MM.1S (cell line): ENCODE data around the gene SGPL1.

Experiments used
- DNase-seq: peaks from one replicate; pipeline ENCODE4 v3.0.0-alpha.2; 2015
- H2AFZ ChIP-seq: fragments of 300-600 bp; sonication (generic); 2 replicates; pipeline ENCODE4 v1.6.0; 2016; ENCODE audit warnings: antibody characterized with exemption, low read length
- H3F3A ChIP-seq: fragments of 300-600 bp; sonication (generic); 2 replicates; pipeline ENCODE4 v1.6.1; 2016; ENCODE audit warnings: mild to moderate bottlenecking, antibody characterized with exemption, low read length, moderate library complexity, mixed read lengths; ENCODE audit not compliant: insufficient read depth
- H3K27ac ChIP-seq: fragments of 300-600 bp; sonication (generic); 2 replicates; pipeline ENCODE4 v1.5.1; 2016; ENCODE audit warnings: mild to moderate bottlenecking, low read length
- H3K27me3 ChIP-seq: fragments of 300-600 bp; sonication (generic); replicated peaks from 2 replicates; pipeline ENCODE4 v1.6.0; 2016; ENCODE audit warnings: low read length; ENCODE audit not compliant: insufficient read depth
- H3K36me3 ChIP-seq: fragments of 300-600 bp; sonication (generic); replicated peaks from 2 replicates; pipeline ENCODE4 v1.6.1; 2016; ENCODE audit warnings: mild to moderate bottlenecking, low read length, mixed read lengths; ENCODE audit not compliant: insufficient read depth
- H3K4me1 ChIP-seq: fragments of 300-600 bp; sonication (generic); 2 replicates; pipeline ENCODE4 v1.6.1; 2016; ENCODE audit warnings: low read length, mixed read lengths
- H3K4me2 ChIP-seq: fragments of 300-600 bp; sonication (generic); 2 replicates; pipeline ENCODE4 v1.6.0; 2016; ENCODE audit warnings: low read depth, low read length
- H3K4me3 ChIP-seq: fragments of 300-600 bp; sonication (generic); 2 replicates; pipeline ENCODE4 v1.5.1; 2016; ENCODE audit warnings: low read length, mixed read lengths
- H3K79me2 ChIP-seq: fragments of 300-600 bp; sonication (generic); 2 replicates; pipeline ENCODE4 v1.6.1; 2016; ENCODE audit warnings: mixed run types, low read length, mixed read lengths
- H3K9ac ChIP-seq: fragments of 300-600 bp; sonication (generic); 2 replicates; pipeline ENCODE4 v1.6.1; 2016; ENCODE audit warnings: low read length, mixed read lengths
- H3K9me2 ChIP-seq: fragments of 300-600 bp; sonication (generic); replicated peaks from 2 replicates; pipeline ENCODE4 v1.6.1; 2016; ENCODE audit warnings: mild to moderate bottlenecking, low read length, mixed read lengths; ENCODE audit not compliant: insufficient read depth
- H3K9me3 ChIP-seq: fragments of 300-600 bp; sonication (generic); replicated peaks from 2 replicates; pipeline ENCODE4 v1.6.1; 2016; ENCODE audit warnings: mild to moderate bottlenecking, low read length, mixed read lengths; ENCODE audit not compliant: insufficient read depth
- H4K20me1 ChIP-seq: fragments of 300-600 bp; sonication (generic); 2 replicates; pipeline ENCODE4 v1.6.1; 2016; ENCODE audit warnings: mild to moderate bottlenecking, low read length, moderate library complexity, mixed read lengths; ENCODE audit not compliant: insufficient read depth
- EZH2 ChIP-seq: fragments of 300-600 bp; sonication (generic); optimal IDR thresholded peaks from 2 replicates; pipeline ENCODE3; 2017; ENCODE audit warnings: low read depth, mild to moderate bottlenecking, antibody characterized with exemption, low read length, mixed read lengths
- EZH2phosphoT487 ChIP-seq: fragments of 300-600 bp; sonication (generic); IDR thresholded peaks from 2 replicates; pipeline ENCODE4 v1.6.1; 2018; ENCODE audit warnings: antibody characterized with exemption, low read length
- TF ChIP-seq, protein P1 (sequence below): fragments of 300-600 bp; sonication (generic); IDR thresholded peaks from 2 replicates; pipeline ENCODE4 v1.5.1; 2016; ENCODE audit warnings: antibody characterized with exemption, low read length, mixed read lengths

SGPL1 gene

DNA sequence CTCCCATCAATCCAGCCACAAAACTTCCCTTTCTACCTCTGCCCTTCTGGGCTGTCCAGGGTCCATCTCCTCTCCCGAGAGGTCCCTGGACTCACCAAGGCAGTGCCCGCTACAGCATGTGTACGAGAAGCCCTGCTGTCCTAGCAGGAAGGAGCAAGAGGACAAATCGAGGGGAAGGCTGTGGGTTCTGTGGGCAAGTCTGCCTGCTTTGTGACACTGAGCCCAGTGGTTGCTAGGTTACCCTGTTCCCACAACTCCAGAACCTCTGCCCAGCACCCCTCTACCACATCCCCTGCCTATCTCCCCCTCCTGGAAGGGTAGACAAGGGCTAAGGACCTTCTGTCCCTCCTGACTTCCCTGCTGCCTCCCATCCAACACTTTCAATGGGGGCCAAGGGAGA, 30.6 kb upstream of the SGPL1 start, which contains the start of gene TBATA:
TSS of gene TBATA (minus strand) at position 188 of the 400 bp plus-strand sequence. CDS start 1,998 bp downstream, outside the sequence.
- Histone ChIP-seq H3K36me3 (no peaks in the 10 kb centered on the region), H3K9ac (no peak within 1 kb of the TSS), H3K27ac (no peak within 1 kb of the TSS), H3K27me3 (no peaks in the 10 kb centered on the region), H3F3A (no peaks in the 10 kb centered on the region), H3K9me2 (no peaks in the 10 kb centered on the region), H2AFZ (no peak within 1 kb of the TSS), H3K4me2 (no peak within 1 kb of the TSS), H3K79me2 (no peaks in the 10 kb centered on the region), H4K20me1 (no peaks in the 10 kb centered on the region), H3K4me3 (no peak within 1 kb of the TSS), H3K9me3 (no peaks in the 10 kb centered on the region), H3K4me1 (no peaks in the 10 kb centered on the region)
- no peak for DNase-seq
- TF ChIP-seq, protein P1, sequence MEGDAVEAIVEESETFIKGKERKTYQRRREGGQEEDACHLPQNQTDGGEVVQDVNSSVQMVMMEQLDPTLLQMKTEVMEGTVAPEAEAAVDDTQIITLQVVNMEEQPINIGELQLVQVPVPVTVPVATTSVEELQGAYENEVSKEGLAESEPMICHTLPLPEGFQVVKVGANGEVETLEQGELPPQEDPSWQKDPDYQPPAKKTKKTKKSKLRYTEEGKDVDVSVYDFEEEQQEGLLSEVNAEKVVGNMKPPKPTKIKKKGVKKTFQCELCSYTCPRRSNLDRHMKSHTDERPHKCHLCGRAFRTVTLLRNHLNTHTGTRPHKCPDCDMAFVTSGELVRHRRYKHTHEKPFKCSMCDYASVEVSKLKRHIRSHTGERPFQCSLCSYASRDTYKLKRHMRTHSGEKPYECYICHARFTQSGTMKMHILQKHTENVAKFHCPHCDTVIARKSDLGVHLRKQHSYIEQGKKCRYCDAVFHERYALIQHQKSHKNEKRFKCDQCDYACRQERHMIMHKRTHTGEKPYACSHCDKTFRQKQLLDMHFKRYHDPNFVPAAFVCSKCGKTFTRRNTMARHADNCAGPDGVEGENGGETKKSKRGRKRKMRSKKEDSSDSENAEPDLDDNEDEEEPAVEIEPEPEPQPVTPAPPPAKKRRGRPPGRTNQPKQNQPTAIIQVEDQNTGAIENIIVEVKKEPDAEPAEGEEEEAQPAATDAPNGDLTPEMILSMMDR = no peak
- TF ChIP-seq EZH2 (no peak), EZH2phosphoT487 (no peak)

DNA sequence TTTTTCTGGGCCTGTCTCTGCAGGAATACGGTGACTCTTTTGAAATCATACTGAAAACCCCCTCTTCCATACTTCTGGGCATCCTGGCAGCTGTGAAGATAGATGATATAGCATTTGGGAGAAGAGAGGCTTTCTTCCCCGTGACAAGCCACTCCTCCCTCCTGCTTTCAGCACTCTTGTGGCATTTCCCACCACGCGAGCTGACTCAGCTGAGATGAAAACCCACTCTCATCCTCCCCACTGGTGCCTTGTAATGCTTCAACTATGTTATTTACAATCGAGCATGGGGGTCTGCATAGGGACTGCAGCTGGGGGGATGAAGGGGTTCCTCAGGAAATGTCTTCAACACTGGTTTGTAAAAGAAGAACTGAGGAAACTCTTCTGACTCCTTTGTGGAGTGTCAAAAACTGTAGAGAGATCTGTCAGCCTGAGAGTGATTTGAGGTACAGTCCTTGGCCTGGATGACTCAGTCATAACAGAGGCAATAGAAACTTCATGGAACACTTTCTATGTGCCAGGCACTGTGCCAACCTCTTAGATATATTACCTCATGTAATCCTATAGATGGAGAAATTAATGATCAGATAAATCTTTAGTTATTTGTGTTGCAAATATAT, 28.8 kb upstream of the SGPL1 start:
- H3K9me2 ChIP-seq = no peaks in the 10 kb centered on the region
- no peaks in the 10 kb centered on the region for H3K36me3 ChIP-seq
- DNase-seq = no peak
- TF ChIP-seq EZH2phosphoT487 (no peak), EZH2 (no peak)
- TF ChIP-seq, protein P1 = no peak
- H3K4me2 ChIP-seq = no peak overlapping the region
- no peaks in the 10 kb centered on the region for H3K9me3 ChIP-seq
- H3K4me1 ChIP-seq = no peaks in the 10 kb centered on the region
- H3K27ac ChIP-seq = no peak overlapping the region
- no peaks in the 10 kb centered on the region for H3F3A ChIP-seq
- H3K4me3 ChIP-seq = no peak overlapping the region
- no peaks in the 10 kb centered on the region for H3K27me3 ChIP-seq
- H4K20me1 ChIP-seq = no peaks in the 10 kb centered on the region
- H3K79me2 ChIP-seq = no peaks in the 10 kb centered on the region
- no peak overlapping the region for H3K9ac ChIP-seq
- no peak overlapping the region for H2AFZ ChIP-seq

DNA sequence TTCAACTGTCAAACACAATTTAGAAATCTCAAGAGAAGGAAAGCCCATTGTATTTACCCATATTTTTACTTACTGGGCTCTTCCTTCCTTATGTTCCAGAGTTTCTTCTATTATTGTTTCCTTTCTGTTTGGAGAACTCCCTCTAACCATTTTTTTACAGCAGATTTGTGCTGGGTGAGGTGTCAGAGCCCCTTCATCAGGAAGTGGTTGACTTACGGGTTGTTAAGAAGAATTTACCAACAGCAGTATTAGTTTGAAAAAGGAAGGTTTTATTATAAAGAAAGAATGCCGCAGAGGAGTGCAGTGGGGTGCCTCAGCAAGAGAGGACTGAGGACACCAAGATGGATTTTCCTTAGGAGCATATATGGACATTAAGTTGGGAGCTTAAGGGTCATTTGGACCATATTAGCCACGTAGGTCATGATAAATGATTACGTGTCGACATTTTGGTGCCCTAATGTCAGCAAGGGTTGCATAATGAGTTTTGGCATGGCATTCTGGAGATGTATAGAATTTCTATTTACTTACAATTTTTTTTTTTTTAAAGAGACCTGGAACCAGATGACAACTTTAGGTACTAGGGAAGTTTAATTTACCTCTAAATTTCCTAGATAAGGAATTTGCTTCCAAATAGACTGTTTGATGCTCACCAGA, 24.2 kb upstream of the SGPL1 start:
- H3K9ac ChIP-seq = no peak overlapping the region

More for the DNA sequence above, 24.2 kb upstream of the SGPL1 start:
- Histone ChIP-seq H3K9me3 (no peaks in the 10 kb centered on the region), H3F3A (no peaks in the 10 kb centered on the region), H3K4me1 (no peaks in the 10 kb centered on the region), H4K20me1 (no peaks in the 10 kb centered on the region), H3K4me2 (no peak overlapping the region), H3K36me3 (no peaks in the 10 kb centered on the region), H3K27ac (no peak overlapping the region), H3K79me2 (no peaks in the 10 kb centered on the region), H3K27me3 (no peaks in the 10 kb centered on the region), H3K4me3 (no peak overlapping the region), H2AFZ (no peak overlapping the region), H3K9me2 (no peaks in the 10 kb centered on the region)
- no peak for DNase-seq
- TF ChIP-seq, protein P1 = no peak
- TF ChIP-seq EZH2phosphoT487 (no peak), EZH2 (no peak)
